Skeletal muscle tissue (tissue), 4 donors: ENCODE measurements around the gene GGT6. TPM values are rescaled to one million over a fixed set of nuclear protein-coding genes. Genes with fewer than 3 reads are reported as not detected.
"Not testable (repeated sequence)": the region's sequence is repeated elsewhere in the genome, so short reads cannot be mapped to it uniquely, and the experiment has no call there.

ENCODE experiments used
- H3K27ac ChIP-seq: one replicate; pipeline ENCODE4 v1.7.0; 2013; ENCODE audit warnings: mild to moderate bottlenecking, low read depth, low read length, inconsistent platforms
- H3K27me3 ChIP-seq, 3 donors: one replicate each; pipeline ENCODE4 v1.7.0; 2013; ENCODE audit warnings: low read length in 3 of 3; ENCODE audit not compliant: control insufficient read depth in 3 of 3, insufficient read depth in 3 of 3
- H3K36me3 ChIP-seq, 3 donors: one replicate each; pipeline ENCODE4 v1.7.0; 2013; ENCODE audit warnings: low read length in 3 of 3; ENCODE audit not compliant: control insufficient read depth in 3 of 3, insufficient read depth in 3 of 3
- H3K4me1 ChIP-seq, 3 donors: one replicate each; pipeline ENCODE4 v1.7.0; 2013; ENCODE audit warnings: low read length in 3 of 3, mild to moderate bottlenecking in 3 of 3; ENCODE audit not compliant: control insufficient read depth in 3 of 3, insufficient read depth in 3 of 3
- H3K4me3 ChIP-seq, 3 donors: one replicate each; pipeline ENCODE4 v1.7.0; 2013; ENCODE audit warnings: low read length in 3 of 3
- H3K9ac ChIP-seq, 3 donors: one replicate each; pipeline ENCODE4 v1.7.0; 2013; ENCODE audit warnings: low read length in 3 of 3, mild to moderate bottlenecking in 3 of 3, moderate library complexity in 2 of 3, low read depth in 1 of 3
- H3K9me3 ChIP-seq, 3 donors: one replicate each; pipeline ENCODE4 v1.7.0; 2013; ENCODE audit warnings: low read length in 3 of 3; ENCODE audit not compliant: control insufficient read depth in 3 of 3
- total RNA-seq: library from RNA; depleted of rRNA; stranded (reverse); fragments of >200 nt; gene quantifications from one replicate; pipeline ENCODE4 v1.2.3, GENCODE V29; 2014
- donor health status: Osteomylitis.

GGT6 gene
- total RNA-seq, 1 donor from 2014 or later: not detected

- no peaks in the 10 kb centered on the region for H3K9me3 ChIP-seq
- H3K4me3 ChIP-seq: no peak overlapping the region
- H3K27me3 ChIP-seq: peaks cover 0 to 30% (median 10%) of the 10 kb centered on the region in 3 donors
- no peaks in the 10 kb centered on the region for H3K36me3 ChIP-seq
- no peak overlapping the region for H3K27ac ChIP-seq
- H3K4me1 ChIP-seq: peaks cover 18 to 44% (median 42%) of the 10 kb centered on the region in 3 donors
- no peak overlapping the region for H3K9ac ChIP-seq
Measured at GRCh38 chr17:4579678-4580077, 19.3 kb upstream of the GGT6 start.

GRCh38 chr17:4578349-4578748 is 18.0 kb upstream of the GGT6 start:
- Histone ChIP-seq H3K4me1 (peaks cover 22 to 49% (median 47%) of the 10 kb centered on the region in 3 donors), H3K27me3 (peaks cover 0 to 21% (median 6%) of the 10 kb centered on the region in 3 donors)
- not testable (repeated sequence) for H3K9ac ChIP-seq, H3K4me3 ChIP-seq, H3K27ac ChIP-seq, H3K36me3 ChIP-seq, H3K9me3 ChIP-seq

- peaks cover 0 to 14% (median 0%) of the 10 kb centered on the region in 3 donors for H3K27me3 ChIP-seq
- H3K27ac ChIP-seq: no peak overlapping the region
- H3K9me3 ChIP-seq: no peaks in the 10 kb centered on the region
- H3K4me1 ChIP-seq: peaks cover 16 to 44% (median 41%) of the 10 kb centered on the region in 3 donors
- peak overlapping the region in 1 of 3 donors; percentile 76 for H3K9ac ChIP-seq
- H3K4me3 ChIP-seq: no peak overlapping the region
- H3K36me3 ChIP-seq: no peaks in the 10 kb centered on the region
Measured at GRCh38 chr17:4577386-4577993, 17.1 kb upstream of the GGT6 start.

GRCh38 chr17:4576729-4577322 is 16.4 kb upstream of the GGT6 start:
- peaks cover 16 to 41% (median 37%) of the 10 kb centered on the region in 3 donors for H3K4me1 ChIP-seq
- no peak overlapping the region for H3K27ac ChIP-seq
- H3K9ac ChIP-seq: peak overlapping the region in 1 of 3 donors; percentile 76
- no peaks in the 10 kb centered on the region for H3K9me3 ChIP-seq
- H3K36me3 ChIP-seq: no peaks in the 10 kb centered on the region
- no peak overlapping the region for H3K4me3 ChIP-seq
- H3K27me3 ChIP-seq: peaks cover 0 to 7% (median 0%) of the 10 kb centered on the region in 3 donors

GRCh38 chr17:4576161-4576558 is 15.8 kb upstream of the GGT6 start:
- H3K36me3 ChIP-seq: no peaks in the 10 kb centered on the region
- H3K9ac ChIP-seq: peak overlapping the region in 2 of 3 donors; percentile 65 to 76
- H3K27ac ChIP-seq: peak overlapping the region; percentile 23
- peak overlapping the region in 2 of 3 donors; percentile 9 to 58 for H3K4me3 ChIP-seq
- peaks cover 0 to 5% (median 0%) of the 10 kb centered on the region in 3 donors for H3K27me3 ChIP-seq
- peaks cover 16 to 41% (median 37%) of the 10 kb centered on the region in 3 donors for H3K4me1 ChIP-seq
- H3K9me3 ChIP-seq: no peaks in the 10 kb centered on the region

GRCh38 chr17:4574448-4575045 is 14.2 kb upstream of the GGT6 start:
- H3K4me1 ChIP-seq: peaks cover 16 to 41% (median 37%) of the 10 kb centered on the region in 3 donors
- no peaks in the 10 kb centered on the region for H3K36me3 ChIP-seq
- no peak overlapping the region for H3K27ac ChIP-seq
- no peaks in the 10 kb centered on the region for H3K27me3 ChIP-seq
- no peaks in the 10 kb centered on the region for H3K9me3 ChIP-seq
- no peak overlapping the region for H3K4me3 ChIP-seq
- peak overlapping the region in 2 of 3 donors; percentile 33 to 62 for H3K9ac ChIP-seq

GRCh38 chr17:4573669-4574068 is 13.3 kb upstream of the GGT6 start:
- Histone ChIP-seq H3K9me3 (no peaks in the 10 kb centered on the region), H3K4me1 (peaks cover 16 to 41% (median 37%) of the 10 kb centered on the region in 3 donors), H3K27me3 (no peaks in the 10 kb centered on the region), H3K27ac (peak overlapping the region; percentile 77), H3K4me3 (no peak overlapping the region), H3K9ac (peak overlapping the region; percentile 25 to 47 (median 33)), H3K36me3 (no peaks in the 10 kb centered on the region)

- Histone ChIP-seq H3K36me3 (no peaks in the 10 kb centered on the region), H3K9me3 (no peaks in the 10 kb centered on the region), H3K27me3 (no peaks in the 10 kb centered on the region), H3K4me3 (no peak overlapping the region), H3K4me1 (peaks cover 16 to 41% (median 37%) of the 10 kb centered on the region in 3 donors), H3K9ac (peak overlapping the region in 1 of 3 donors; percentile 33), H3K27ac (peak overlapping the region; percentile 77)
Measured at GRCh38 chr17:4573115-4573514, 12.7 kb upstream of the GGT6 start.

GRCh38 chr17:4572131-4572530 is 11.8 kb upstream of the GGT6 start:
- Histone ChIP-seq H3K27ac (no peak overlapping the region), H3K36me3 (no peaks in the 10 kb centered on the region)

GRCh38 chr17:4569591-4569990 is 9.2 kb upstream of the GGT6 start:
- Histone ChIP-seq H3K4me3 (no peak overlapping the region), H3K36me3 (no peaks in the 10 kb centered on the region), H3K9me3 (no peaks in the 10 kb centered on the region), H3K9ac (no peak overlapping the region), H3K27me3 (no peaks in the 10 kb centered on the region), H3K27ac (no peak overlapping the region), H3K4me1 (peaks cover 13 to 21% (median 20%) of the 10 kb centered on the region in 3 donors)

More at GRCh38 chr17:4572131-4572530, 11.8 kb upstream of the GGT6 start:
- Histone ChIP-seq H3K9ac (no peak overlapping the region), H3K4me3 (no peak overlapping the region), H3K9me3 (no peaks in the 10 kb centered on the region), H3K4me1 (peaks cover 16 to 37% (median 37%) of the 10 kb centered on the region in 3 donors), H3K27me3 (no peaks in the 10 kb centered on the region)
